Thyroid gland (tissue), 4 donors: ENCODE data around the gene FBXO17.

ENCODE experiments used
- CTCF ChIP-seq, 6 experiments: fragments of 200-600 bp in 3 of 6; fragments of 450-650 bp in 3 of 6; sonication (generic) in 3 of 6; IDR thresholded peaks; one replicate each; pipeline ENCODE4 v1.5.1; 2016 to 2019; ENCODE audit warnings: antibody characterized with exemption in 6 of 6, mild to moderate bottlenecking in 2 of 6, inconsistent platforms in 1 of 6, moderate library complexity in 1 of 6
- POLR2A ChIP-seq, 2 donors: fragments of 450-650 bp; IDR thresholded peaks; one replicate each; pipeline ENCODE4 v1.6.1; 2017; ENCODE audit warnings: antibody characterized with exemption in 2 of 2, mild to moderate bottlenecking in 2 of 2, moderate library complexity in 1 of 2

DNA sequence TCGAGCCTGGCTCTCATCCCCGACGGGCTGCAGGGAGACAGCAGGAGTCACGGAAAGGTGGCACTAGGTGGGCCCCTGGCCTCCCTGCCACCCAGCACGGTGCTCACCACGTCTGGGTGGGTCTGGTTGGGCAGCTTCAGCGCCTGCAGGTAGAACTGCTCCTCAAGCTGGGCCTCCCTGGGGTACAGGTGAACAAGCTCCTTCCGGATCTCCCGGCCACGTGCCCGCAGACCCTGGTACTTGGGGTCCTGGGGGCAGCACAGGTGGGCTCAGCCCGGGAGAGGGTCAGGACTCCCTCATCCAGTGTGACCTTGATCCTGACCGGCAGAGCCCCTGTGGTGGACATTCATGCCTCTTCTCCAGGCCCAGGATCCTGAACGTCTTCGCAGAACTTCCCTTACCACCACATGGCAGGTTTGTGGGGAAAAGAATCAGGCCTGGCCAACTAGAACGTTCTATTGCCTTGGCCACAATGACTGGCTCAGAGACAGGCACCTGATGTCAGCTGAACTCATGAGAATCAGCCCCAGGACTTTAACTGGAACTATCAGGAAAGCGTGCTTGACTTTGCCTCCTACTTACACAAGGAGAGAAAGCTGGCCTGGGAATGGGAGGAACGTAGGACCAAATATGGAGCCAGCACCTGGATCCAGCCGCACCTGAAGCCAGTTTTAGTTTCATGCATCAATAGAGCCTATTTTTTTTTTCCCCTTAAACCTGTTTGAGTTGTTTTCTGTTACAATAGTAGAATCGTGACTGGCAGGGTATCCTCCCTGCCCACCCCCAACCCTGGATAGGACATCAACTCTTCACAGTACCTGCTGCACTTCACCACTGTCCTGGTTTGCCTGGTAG is 53.9 kb downstream of the FBXO17 start:
- TF ChIP-seq CTCF (IDR thresholded peaks at IDR 0.05) = no peak
- TF ChIP-seq POLR2A (IDR thresholded peaks at IDR 0.05) = no peak
